Gastroesophageal sphincter (tissue), 3 donors: Measurements from ENCODE around the gene SH3GL3.

ENCODE experiments used
- CTCF ChIP-seq, 4 experiments: fragments of 200-600 bp in 2 of 4; fragments of 450-650 bp in 2 of 4; sonication (generic) in 1 of 4; IDR thresholded peaks; one replicate each; pipeline ENCODE4 v1.5.1; 2017 to 2019; ENCODE audit warnings: antibody characterized with exemption in 4 of 4, mild to moderate bottlenecking in 2 of 4, moderate library complexity in 2 of 4
- EP300 ChIP-seq: sonication (generic); formaldehyde crosslinking; IDR thresholded peaks from one replicate; pipeline ENCODE4 v1.6.1; 2017; ENCODE audit warnings: antibody characterized with exemption, mild to moderate bottlenecking
- POLR2A ChIP-seq, 2 donors: fragments of 450-650 bp; IDR thresholded peaks; one replicate each; pipeline ENCODE4 v1.6.1; 2017; ENCODE audit warnings: antibody characterized with exemption in 2 of 2, mild to moderate bottlenecking in 2 of 2, moderate library complexity in 1 of 2

DNA sequence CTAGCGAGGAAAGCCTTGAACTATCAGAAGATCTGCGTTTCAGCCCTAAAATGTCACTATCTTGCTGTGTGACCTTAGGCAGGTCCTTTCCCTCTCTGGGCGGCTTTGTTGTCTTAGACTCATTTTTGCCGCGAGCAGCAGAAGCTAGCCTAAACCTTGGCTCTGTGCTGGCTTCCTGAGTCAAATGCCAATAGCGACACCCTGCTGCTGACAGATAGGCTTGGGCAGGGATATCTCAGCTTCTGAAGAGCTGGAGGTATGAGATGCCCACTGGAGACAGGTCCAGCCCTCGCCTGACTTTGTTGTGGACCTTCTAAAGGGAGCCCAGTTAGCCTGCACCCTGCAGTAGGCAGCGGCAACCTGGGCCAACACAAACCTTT, 208.1 kb downstream of the SH3GL3 start:
- TF ChIP-seq CTCF (IDR thresholded peaks at IDR 0.05), result no peak
- no peak for TF ChIP-seq EP300
- TF ChIP-seq POLR2A (IDR thresholded peaks at IDR 0.05), result no peak
